Myocyte (in vitro differentiated cells): ENCODE measurements around the gene STXBP6. TPM values are rescaled to one million over a fixed set of nuclear protein-coding genes. Genes with fewer than 3 reads are reported as not detected.
A peak's percentile ranks its signal among the peaks of the same experiment; 100 is the strongest.
"Not testable (repeated sequence)": the region's sequence is repeated elsewhere in the genome, so short reads cannot be mapped to it uniquely, and the experiment has no call there.

ENCODE experiments used
- DNase-seq: peaks from one replicate; pipeline ENCODE4 v3.0.0-alpha.2; 2012; ENCODE audit warnings: low read depth
- total RNA-seq: library from RNA; depleted of rRNA; stranded (reverse); fragments of >200 nt; gene quantifications from 2 replicates; pipeline ENCODE4 v1.2.3, GENCODE V29; 2014

The STXBP6 gene
- total RNA-seq, 1 donor from 2014 or later = 24.5 TPM

DNA sequence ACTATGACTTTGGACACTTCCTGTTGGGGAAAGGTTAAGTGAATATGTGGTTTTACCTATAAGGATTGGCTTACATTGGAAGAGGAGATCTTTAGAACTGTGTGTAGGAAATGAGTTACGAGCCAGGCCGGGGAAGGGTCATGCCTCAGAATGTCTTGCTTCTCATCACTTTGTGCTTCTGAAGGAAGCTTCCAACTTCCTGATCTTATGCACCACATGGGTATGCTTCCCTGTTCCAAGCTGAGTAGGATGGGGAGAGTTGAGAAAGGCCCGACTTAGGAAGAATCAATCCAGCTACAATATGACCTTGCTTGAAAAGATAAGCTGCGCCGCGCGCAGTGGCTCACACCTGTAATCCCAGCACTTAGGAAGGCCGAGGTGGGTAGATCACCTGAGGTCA is 59.9 kb downstream of the STXBP6 start:
- no peak for DNase-seq

GRCh38 chr14:24988760-24989159 is 61.2 kb downstream of the STXBP6 start:
- DNase-seq = no peak

DNA sequence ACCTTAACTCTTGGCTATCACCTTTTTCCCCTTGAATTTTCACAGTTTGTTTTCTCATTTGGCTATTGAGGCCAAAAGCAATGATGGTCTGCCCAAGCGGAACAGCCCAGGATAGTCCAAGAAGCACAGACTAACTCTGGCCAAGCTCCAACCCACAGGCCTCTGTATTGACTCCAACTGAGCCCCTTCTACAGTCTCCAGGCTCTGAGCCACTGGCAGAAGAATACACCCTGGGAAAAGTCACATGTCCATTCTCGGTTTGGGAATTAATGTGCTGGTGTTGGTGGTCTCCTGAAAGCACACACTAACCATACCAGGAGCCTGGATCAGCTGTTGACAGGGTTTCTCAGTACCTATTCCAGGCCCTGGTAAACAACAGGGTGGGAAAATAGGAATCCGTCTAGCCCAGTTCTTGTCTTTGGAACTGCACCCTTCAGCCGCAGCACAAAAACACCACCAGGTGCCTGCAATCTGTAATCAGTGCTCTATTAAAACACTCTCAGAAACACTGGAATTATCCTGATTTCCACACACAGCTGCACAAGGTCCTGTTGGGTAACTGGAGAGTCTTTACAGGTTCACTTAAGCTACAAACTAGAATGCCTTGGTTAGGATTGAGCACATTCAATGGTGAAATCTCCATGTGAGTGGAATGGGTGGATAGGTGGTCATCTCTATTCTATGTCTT is 63.6 kb downstream of the STXBP6 start:
- DNase-seq = peak; percentile 89

DNA sequence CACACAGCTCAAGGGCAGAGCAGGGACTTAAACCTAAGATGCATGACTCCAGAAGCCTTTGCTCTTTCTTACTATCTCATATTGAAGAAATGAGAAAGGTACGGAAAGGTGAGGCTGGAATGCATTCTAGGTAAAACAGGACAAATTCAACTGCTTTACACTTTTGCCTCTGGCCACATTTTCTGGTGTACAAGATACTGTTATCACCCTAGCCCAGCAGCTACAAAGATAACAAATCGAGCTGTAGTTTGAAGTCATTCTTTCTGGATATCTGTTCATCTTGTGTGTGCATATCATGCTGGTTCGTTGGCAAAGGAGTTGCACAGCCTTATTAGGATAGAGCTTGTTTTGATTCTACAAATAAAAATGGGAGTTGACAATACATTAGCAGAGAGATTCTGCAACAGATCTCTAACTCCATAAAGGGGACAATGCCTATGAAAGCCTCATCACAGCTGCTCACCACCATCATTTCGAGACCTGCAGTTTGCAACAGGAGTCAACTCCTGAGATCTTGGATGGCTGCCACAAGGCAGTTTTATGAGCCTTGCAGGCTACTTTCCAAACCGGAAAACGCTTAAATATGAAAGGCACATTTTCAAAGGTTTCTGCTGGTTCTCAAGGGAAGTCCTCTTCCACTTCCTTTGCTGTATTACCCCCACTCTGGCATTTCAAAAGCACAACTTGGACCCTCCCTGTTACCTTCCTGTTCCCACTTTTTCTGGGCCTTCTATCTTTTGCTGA is 64.9 kb downstream of the STXBP6 start:
- DNase-seq = no peak

DNA sequence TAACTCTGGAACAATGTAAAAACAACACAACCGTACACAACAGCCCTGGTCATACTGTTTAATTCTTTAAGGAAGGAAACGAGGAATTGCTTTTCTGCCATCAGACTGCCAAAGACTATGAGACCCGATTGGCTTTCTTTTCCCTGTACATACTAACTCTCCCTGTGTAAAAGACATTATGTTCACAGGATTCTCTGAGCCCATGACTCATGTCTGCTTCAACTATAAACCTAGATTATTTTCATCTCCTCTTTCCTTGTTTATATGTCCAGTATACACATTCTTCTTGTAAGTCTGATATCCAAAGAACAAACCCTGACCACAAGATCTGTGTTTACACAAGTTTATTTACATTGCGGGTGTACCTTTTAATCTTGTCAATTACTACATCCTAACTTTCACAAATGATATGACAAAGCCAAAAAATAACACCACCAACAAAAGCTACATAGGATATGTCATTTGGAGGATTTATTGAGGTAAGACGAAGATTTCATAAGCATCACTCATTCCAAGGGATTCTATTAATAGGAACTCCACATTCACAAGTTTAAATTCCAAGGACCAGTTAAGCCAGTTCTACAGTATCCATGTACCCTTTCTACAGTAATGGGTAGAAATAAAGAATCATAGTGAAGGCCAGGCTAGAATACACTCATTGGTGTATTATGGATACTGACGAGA is 67.3 kb downstream of the STXBP6 start:
- DNase-seq = no peak

- DNase-seq = no peak
Measured at GRCh38 chr14:24979725-24980239, 70.2 kb downstream of the STXBP6 start.

GRCh38 chr14:24978862-24979724 is 70.9 kb downstream of the STXBP6 start:
- no peak for DNase-seq

- no peak for DNase-seq
Measured at GRCh38 chr14:24976602-24977001, 73.3 kb downstream of the STXBP6 start.

DNA sequence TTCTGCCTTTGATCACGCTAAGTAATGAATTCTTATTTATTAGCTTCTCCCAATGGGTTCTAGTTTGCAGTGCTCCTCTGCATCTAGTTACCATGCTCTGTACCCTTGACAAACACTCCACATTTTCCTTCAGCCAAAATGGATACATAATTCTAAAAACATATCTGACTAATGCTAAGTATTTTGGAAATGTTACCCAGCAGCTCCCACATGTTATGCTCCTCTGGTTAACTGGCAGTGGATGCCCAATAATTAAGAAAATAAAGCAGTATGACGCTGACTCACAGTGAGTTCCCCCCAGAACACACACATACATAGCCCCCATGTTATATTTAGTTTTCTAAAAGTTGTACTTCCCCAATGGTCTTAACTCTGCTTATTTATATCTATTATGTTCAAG is 74.6 kb downstream of the STXBP6 start:
- no peak for DNase-seq

DNA sequence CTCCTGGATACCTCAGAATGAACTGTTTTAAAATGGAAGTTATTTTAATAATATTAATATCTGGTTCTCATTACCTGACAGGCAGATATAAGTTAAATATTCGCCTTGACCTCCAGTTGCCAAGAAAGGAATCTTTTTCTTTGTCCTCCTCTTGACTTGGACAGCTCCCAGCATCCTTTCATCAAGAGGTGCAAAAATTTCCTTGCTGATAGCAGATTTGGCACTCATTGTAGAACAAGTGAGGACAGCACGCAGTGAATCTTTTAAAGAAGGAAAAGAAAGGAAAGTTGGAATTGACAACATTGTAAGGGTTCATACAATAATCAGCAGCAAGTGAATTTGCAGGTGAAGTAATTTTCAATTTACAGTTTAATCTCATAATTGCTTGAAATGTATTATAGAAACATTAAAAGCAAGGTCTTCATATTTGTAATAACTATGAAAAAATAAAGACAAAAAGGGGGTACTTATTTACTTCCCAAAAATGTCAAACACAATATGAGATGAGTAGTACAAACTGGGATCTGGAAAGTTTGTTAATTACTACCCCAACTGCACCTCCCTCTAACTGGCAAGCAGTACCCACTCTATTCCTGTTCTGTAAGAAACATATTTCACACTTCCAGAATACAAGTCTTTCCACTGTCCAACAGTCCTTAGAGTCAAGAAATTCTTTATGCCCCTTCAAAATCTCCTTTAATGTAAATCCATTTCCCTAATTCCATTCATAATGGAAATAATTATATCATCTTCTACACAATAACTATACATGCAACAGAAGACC is 75.2 kb downstream of the STXBP6 start:
- no peak for DNase-seq

DNA sequence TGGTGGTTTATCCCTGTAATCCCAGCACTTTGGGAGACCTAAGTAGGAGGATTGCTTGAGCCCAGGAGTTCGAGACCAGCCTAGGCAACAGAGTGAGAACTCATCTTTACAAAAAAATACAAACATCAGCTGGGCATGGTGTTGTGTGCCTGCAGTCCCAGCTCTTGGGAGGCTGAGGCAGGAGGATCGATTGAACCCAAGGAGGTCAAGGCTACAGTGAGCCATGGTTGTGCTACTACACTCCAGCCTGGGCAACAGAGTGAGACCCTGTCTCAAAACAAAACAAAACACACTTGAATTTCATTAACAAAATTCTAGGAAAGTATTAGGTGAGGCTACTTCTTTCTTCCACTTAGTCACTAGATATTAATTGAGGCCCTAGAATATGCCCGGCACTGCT is 77.1 kb downstream of the STXBP6 start:
- no peak for DNase-seq

DNA sequence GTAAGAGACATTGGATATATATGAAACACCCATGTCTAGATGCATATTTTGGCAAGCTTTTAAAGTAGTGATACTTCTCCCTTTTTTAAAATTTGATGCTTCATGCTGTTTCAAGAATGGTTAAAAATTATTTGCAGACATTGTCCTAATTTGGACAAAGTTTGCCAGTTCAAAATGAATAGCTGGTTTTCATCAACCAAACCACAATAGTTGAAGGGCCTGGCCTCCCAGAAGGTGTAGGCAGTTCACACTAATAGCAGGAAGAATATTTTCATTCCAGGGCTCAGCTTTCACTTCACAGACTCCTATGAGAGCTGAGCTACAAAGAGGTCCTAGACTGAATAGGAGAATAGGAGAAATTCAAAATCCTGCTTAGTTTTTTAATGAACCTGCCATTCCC is 78.7 kb downstream of the STXBP6 start:
- no peak for DNase-seq

- DNase-seq = no peak
Measured at GRCh38 chr14:24966579-24966964, 83.4 kb downstream of the STXBP6 start.

- peak; percentile 97 for DNase-seq
Measured at GRCh38 chr14:24965934-24966578, 83.9 kb downstream of the STXBP6 start.

- DNase-seq = no peak
Measured at GRCh38 chr14:24965578-24965933, 84.4 kb downstream of the STXBP6 start.

- no peak for DNase-seq
Measured at GRCh38 chr14:24964591-24964990, 85.4 kb downstream of the STXBP6 start.

DNA sequence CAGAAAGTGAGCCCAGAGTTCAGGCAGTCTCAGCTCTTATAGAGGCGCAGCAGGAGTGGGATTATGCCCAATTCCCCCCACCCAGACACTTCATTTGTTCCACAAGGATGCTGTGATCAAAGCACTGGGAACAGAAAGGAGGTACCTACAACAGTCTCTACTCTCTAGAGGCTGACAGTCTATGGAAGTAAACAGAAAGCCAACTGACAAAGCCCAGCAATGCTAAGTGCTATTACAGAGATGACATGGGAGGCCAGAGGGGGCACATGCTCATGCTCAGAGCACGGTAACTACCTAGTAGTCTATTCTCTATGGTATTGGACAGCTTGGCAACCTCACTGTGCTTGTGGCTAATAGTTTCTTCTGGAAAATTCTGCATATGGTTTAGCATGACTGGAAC is 85.9 kb downstream of the STXBP6 start:
- no peak for DNase-seq

GRCh38 chr14:24962118-24962517 is 87.8 kb downstream of the STXBP6 start:
- DNase-seq = not testable (repeated sequence)

- no peak for DNase-seq
Measured at GRCh38 chr14:24960816-24961215, 89.1 kb downstream of the STXBP6 start.

GRCh38 chr14:24959791-24960331 is 90.1 kb downstream of the STXBP6 start:
- peak; percentile 49 for DNase-seq
